GM12872 (cell line): ENCODE results near the gene ACRBP.
A peak's percentile ranks its signal among the peaks of the same experiment; 100 is the strongest.

Experiments
- CTCF ChIP-seq: IDR thresholded peaks from 3 replicates; pipeline ENCODE4 v1.5.1; 2011; ENCODE audit warnings: low read depth, mild to moderate bottlenecking, low read length, moderate library complexity; ENCODE audit not compliant: insufficient read depth

Gene ACRBP

GRCh38 chr12:6613776-6614512 is 33.3 kb downstream of the ACRBP start:
- TF ChIP-seq CTCF = peak; percentile 51

- no peak for TF ChIP-seq CTCF
These were observed 34.0 kb downstream of the ACRBP start for GRCh38 chr12:6613015-6613775.

- TF ChIP-seq CTCF = no peak
These were observed 34.6 kb downstream of the ACRBP start for GRCh38 chr12:6612652-6613014.

- TF ChIP-seq CTCF = no peak
These were observed 35.0 kb downstream of the ACRBP start for GRCh38 chr12:6612247-6612646.

- TF ChIP-seq CTCF = no peak
These were observed 38.5 kb downstream of the ACRBP start for GRCh38 chr12:6608592-6609281.

- TF ChIP-seq CTCF = no peak
These were observed 39.3 kb downstream of the ACRBP start for GRCh38 chr12:6607751-6608591.
